ENCODE measurements around the gene XAGE5. TPM values are rescaled to one million over a fixed set of nuclear protein-coding genes. Genes with fewer than 3 reads are reported as not detected.
"Not testable (repeated sequence)": the region's sequence is repeated elsewhere in the genome, so short reads cannot be mapped to it uniquely, and the experiment has no call there.

Gene XAGE5
- not detected in 2 replicates for total RNA-seq (2014; rRNA removed; shearing (Covaris generic))

- no peak for DNase-seq (ENCODE audit: low spot score)
Observed at GRCh38 chrX:52811065-52811625, at the start of gene XAGE5. XAGE5 (plus strand) TSS chrX:52811287; CDS start chrX:52812567, 1,280 bp downstream.

DNA sequence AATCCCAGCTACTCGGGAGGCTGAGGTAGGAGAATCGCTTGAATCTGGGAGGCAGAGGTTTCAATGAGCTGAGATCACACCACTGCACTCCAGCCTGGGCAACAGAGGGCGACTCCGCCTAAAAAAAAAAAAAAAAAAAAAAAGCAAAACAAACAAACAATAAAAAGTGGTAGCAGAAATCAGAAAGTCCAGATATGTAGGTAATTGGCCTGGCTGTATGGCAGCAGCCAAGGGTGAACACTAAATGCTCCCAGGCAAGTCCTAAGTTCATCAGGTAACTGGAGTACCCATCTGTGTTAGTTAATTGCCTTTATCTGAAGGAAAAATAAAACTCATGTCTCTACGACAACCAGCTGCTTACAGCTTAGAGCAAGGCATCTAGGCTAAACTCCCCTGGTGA lies 45.1 kb upstream of the XAGE5 start:
- DNase-seq (ENCODE audit: low spot score) = not testable (repeated sequence)

DNA sequence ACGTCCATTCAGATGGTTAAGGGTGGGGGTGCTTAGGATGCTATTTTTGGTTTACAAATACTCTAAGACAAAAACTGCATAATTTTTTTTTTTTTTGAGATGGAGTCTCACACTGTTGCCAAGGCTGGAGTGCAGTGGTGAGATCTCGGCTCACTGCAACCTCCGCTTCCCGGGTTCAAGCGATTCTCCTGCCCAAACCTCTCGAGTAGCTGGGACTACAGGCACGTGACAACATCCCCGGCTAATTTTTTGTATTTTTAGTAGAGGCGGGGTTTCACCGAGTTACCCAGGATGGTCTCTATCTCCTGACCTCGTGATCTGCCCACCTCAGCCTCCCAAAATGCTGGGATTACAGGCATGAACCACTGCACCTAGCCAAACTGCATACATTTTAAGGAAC lies 37.6 kb upstream of the XAGE5 start:
- not testable (repeated sequence) for DNase-seq (ENCODE audit: low spot score)

DNA sequence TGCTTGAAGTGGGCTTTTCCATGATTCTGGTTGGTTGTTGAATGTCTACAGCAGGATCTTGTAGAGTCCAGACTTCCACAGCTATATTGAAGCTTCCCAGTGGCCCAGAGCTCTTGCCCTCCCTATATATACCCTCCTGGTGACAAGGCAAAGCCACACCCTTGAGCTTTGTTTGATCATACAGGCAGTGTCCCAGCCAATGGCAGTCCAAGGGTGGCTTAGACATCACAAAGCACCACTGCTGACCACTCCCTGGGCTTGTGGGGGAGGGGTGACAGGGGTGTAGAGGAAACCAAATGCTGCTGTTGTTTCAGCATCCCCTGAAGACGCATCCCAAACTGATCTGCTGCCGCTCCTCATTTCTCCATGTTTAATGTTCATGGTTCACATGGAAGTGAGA lies 13.8 kb upstream of the XAGE5 start, which contains the start of gene SPANXN5:
TSS of gene SPANXN5 (minus strand) at position 101 of the 400 bp plus-strand sequence. CDS start at position 22, 79 bp downstream.
- not testable (repeated sequence) for DNase-seq (ENCODE audit: low spot score)

- not testable (repeated sequence) for DNase-seq (ENCODE audit: low spot score)
Observed at GRCh38 chrX:52804876-52805275, 6.2 kb upstream of the XAGE5 start.

DNA sequence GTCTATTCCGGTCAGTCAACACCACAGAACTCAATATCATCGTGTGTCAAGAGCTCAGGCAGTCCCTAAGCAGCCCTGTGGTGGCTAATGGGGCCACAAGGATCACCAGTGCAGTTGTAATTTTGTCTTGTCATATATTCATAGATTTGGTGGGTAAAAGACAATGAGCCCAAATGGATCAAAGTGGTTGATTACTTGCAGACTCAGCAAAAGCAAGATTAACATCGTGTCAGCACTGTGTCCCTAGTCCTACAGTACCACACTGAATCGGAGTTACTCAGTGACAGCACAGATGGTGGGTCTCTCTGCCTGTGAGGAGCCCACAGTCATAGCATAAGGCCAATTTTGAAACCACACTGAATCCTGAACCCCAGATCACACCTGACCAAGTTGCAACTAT lies 8.7 kb downstream of the XAGE5 start:
- DNase-seq (ENCODE audit: low spot score) = no peak

DNA sequence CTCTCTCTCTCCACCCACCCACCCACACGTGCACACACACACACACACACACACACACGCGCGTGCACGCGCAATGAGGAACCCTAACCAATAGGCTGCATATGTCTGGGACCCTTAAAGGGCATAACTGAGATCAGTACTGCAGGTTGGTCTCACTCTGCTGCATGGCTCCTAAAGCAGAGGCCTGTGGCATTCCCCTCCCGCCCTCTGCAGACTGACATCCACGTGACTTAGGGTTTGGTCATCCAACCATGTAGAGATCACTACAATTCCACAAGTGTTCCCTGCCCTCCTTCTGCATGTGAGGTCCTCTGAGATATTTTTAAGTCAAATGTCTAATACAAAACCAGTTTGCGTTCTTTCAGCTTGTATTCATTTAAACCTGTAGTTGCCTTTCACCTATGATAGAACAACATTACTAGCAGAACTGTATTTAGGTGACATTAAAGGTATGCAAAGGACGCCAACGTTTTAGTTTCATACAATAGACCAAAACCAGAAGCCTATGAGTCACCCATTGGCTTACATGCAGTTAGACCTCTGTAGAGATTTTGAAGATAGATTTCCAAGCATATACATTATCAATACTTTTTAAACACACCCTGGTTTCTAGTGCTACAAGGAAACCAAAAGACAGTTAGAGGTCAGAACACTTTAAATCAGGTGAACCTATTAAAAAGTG lies 10.1 kb downstream of the XAGE5 start:
- no peak for DNase-seq (ENCODE audit: low spot score)

GRCh38 chrX:52824608-52825007 lies 13.5 kb downstream of the XAGE5 start:
- no peak for DNase-seq (ENCODE audit: low spot score)

DNA sequence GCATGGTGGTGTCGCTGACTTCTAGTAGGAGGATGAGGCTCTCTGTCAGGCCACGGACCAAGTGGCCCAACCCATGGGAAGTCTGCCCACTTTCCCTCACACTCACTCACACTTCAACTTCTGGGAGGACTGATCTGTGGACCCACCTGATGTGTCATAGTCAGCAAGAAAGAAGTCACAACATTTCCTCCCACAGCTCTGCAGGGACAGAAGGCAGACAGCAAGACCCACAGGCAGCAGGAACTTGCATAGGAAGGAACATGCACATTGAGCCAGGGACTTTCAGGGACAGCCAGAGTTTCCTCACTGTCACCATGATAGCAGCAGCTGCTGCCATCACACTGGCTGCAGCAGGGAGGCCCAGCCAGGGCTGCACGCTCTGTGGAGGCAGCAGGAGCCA lies 19.5 kb downstream of the XAGE5 start:
- DNase-seq (ENCODE audit: low spot score) = no peak

- peak; percentile 40 for DNase-seq (ENCODE audit: low spot score)
Observed at GRCh38 chrX:52839137-52839536, 28.1 kb downstream of the XAGE5 start.

GRCh38 chrX:52843619-52844018 lies 32.5 kb downstream of the XAGE5 start:
- DNase-seq (ENCODE audit: low spot score) = not testable (repeated sequence)

DNA sequence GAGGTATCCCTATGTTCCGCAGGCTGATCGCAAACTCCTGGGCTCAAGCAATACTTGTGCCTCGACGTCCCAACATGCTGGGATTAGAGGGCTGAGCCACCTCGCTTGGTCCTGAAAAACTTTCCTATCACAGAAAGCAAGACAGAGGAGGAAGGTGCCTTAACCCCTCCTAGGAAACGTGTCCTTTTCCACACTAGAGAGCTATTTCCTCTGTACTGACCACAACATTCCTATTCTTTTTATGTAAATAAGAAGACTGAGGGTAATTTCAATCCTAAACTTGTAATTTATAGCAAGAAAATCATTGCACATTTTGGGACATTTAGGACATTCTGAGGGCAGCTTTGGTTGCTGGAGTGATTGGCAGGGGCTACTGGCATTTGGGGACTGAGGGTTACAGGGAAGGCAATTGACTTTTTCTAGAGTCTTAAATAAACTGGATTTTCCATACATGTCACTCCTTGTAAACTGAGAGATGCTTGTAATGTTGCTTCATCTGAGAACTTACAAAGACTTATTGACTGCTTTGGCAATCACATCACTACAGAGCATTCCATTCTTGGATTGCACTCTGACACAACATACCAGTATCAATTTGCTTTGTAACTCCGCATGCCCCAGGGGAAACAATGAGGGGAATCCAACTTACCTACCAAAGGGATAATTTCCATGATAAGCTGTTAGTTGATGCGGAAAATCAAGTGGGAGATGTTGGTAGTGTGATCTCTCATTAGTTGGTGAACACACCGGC lies 41.2 kb downstream of the XAGE5 start:
- no peak for DNase-seq (ENCODE audit: low spot score)

GRCh38 chrX:52856991-52857525 lies 46.0 kb downstream of the XAGE5 start:
- DNase-seq (ENCODE audit: low spot score) = not testable (repeated sequence)

- DNase-seq (ENCODE audit: low spot score) = peak; percentile 7
Observed at GRCh38 chrX:52865343-52865998, 54.4 kb downstream of the XAGE5 start.

Small RNA genes within 50 kb of the gene (small RNA-seq; reads per million reads assigned to genes)
- gene AC244505.6 (not detected), gene AC244505.7 (not detected)

Other genes starting within 250 kb of the XAGE5 start
- not detected in 2 replicates for gene SSX7, start 156.4 kb upstream of the XAGE5 start, total RNA-seq (2014; rRNA removed; shearing (Covaris generic))
- gene SSX2, start 104.1 kb upstream of the XAGE5 start, total RNA-seq (2014; rRNA removed; shearing (Covaris generic)) = not detected in 2 replicates
- not detected in 2 replicates for gene SSX2B, start 60.0 kb upstream of the XAGE5 start, total RNA-seq (2014; rRNA removed; shearing (Covaris generic))
- not detected in 2 replicates for gene SPANXN5, start 13.9 kb upstream of the XAGE5 start, total RNA-seq (2014; rRNA removed; shearing (Covaris generic))
- not detected in 2 replicates for gene XAGE3, start 56.8 kb downstream of the XAGE5 start, total RNA-seq (2014; rRNA removed; shearing (Covaris generic))
- gene FAM156B, start 86.0 kb downstream of the XAGE5 start, total RNA-seq (2014; rRNA removed; shearing (Covaris generic)) = 28.7 and 36.4 TPM in 2 replicates
- gene FAM156A, start 147.2 kb downstream of the XAGE5 start, total RNA-seq (2014; rRNA removed; shearing (Covaris generic)) = 13.2 and 20.8 TPM in 2 replicates
- not detected in 2 replicates for gene GPR173, start 237.5 kb downstream of the XAGE5 start, total RNA-seq (2014; rRNA removed; shearing (Covaris generic))